Neuronal stem cell (in vitro differentiated cells): ENCODE measurements around the gene FXYD6.

Experiments
- DNase-seq: peaks from one replicate; pipeline ENCODE4 v3.0.0-alpha.2; 2013; ENCODE audit warnings: low spot score
- H2AFZ ChIP-seq: one replicate; pipeline ENCODE4 v1.6.1; 2013; ENCODE audit warnings: mild to moderate bottlenecking, low read length, inconsistent platforms
- H2AK5ac ChIP-seq: 2 replicates; pipeline ENCODE4 v1.6.1; 2013; ENCODE audit warnings: low read depth, mild to moderate bottlenecking, inconsistent platforms, low read length, moderate library complexity, mixed read lengths
- H2BK120ac ChIP-seq: 2 replicates; pipeline ENCODE4 v1.6.1; 2013; ENCODE audit warnings: low read depth, mild to moderate bottlenecking, inconsistent platforms, low read length, moderate library complexity, mixed read lengths
- H2BK12ac ChIP-seq: one replicate; pipeline ENCODE4 v1.6.1; 2013; ENCODE audit warnings: low read length, inconsistent platforms
- H2BK15ac ChIP-seq: 2 replicates; pipeline ENCODE4 v1.6.1; 2013; ENCODE audit warnings: mild to moderate bottlenecking, low read length, inconsistent platforms, mixed read lengths
- H2BK5ac ChIP-seq: one replicate; pipeline ENCODE4 v1.6.1; 2013; ENCODE audit warnings: inconsistent platforms, mild to moderate bottlenecking, low read length, moderate library complexity
- H3K14ac ChIP-seq: one replicate; pipeline ENCODE4 v1.6.1; 2013; ENCODE audit warnings: low read length, inconsistent platforms
- H3K18ac ChIP-seq: 2 replicates; pipeline ENCODE4 v1.6.1; 2013; ENCODE audit warnings: low read length, inconsistent platforms
- H3K23ac ChIP-seq: 2 replicates; pipeline ENCODE4 v1.6.1; 2013; ENCODE audit warnings: low read depth, mild to moderate bottlenecking, mixed read lengths, low read length, inconsistent platforms; ENCODE audit not compliant: poor library complexity
- H3K27ac ChIP-seq: replicated peaks from 3 replicates; pipeline ENCODE4 v1.5.1; 2013; ENCODE audit warnings: low read length, inconsistent platforms
- H3K27me3 ChIP-seq, 3 experiments: 2 replicates each; pipeline ENCODE4 v1.6.1; 2013; ENCODE audit warnings: low read length in 3 of 3, mild to moderate bottlenecking in 2 of 3, inconsistent platforms in 1 of 3, low read depth in 1 of 3, mixed read lengths in 1 of 3, moderate library complexity in 1 of 3; ENCODE audit not compliant: control insufficient read depth in 3 of 3, insufficient read depth in 3 of 3
- H3K36me3 ChIP-seq, 2 donors: replicated peaks in 1 of 2; 2 replicates each; pipeline ENCODE4 v1.6.1; 2013; ENCODE audit warnings: low read length in 2 of 2; ENCODE audit not compliant: control insufficient read depth in 2 of 2, insufficient read depth in 2 of 2
- H3K4ac ChIP-seq: 2 replicates; pipeline ENCODE4 v1.6.1; 2013; ENCODE audit warnings: inconsistent platforms, mild to moderate bottlenecking, low read length, moderate library complexity
- H3K4me1 ChIP-seq, 2 donors: 1 replicate in 1 of 2; 2 replicates in 1 of 2; pipeline ENCODE4 v1.6.1; 2013; ENCODE audit warnings: low read length in 2 of 2, low read depth in 1 of 2; ENCODE audit not compliant: control insufficient read depth in 2 of 2, insufficient read depth in 1 of 2
- H3K4me2 ChIP-seq: one replicate; pipeline ENCODE4 v1.6.1; 2013; ENCODE audit warnings: mild to moderate bottlenecking, low read length, inconsistent platforms; ENCODE audit not compliant: insufficient read depth, poor library complexity, severe bottlenecking
- H3K4me3 ChIP-seq, 2 donors: 2 replicates each; pipeline ENCODE4 v1.5.1; 2013; ENCODE audit warnings: low read length in 2 of 2, mild to moderate bottlenecking in 2 of 2, inconsistent platforms in 1 of 2, moderate library complexity in 1 of 2
- H3K79me1 ChIP-seq: one replicate; pipeline ENCODE4 v1.6.1; 2013; ENCODE audit warnings: low read depth, mild to moderate bottlenecking, inconsistent platforms, low read length, moderate library complexity
- H3K9ac ChIP-seq: one replicate; pipeline ENCODE4 v1.6.1; 2013; ENCODE audit warnings: mild to moderate bottlenecking, low read depth, low read length, inconsistent platforms; ENCODE audit not compliant: poor library complexity
- H3K9me3 ChIP-seq, 2 donors: replicated peaks in 1 of 2; 2 replicates each; pipeline versions ENCODE3 to v1.6.1; 2013; ENCODE audit warnings: low read length in 2 of 2, mild to moderate bottlenecking in 2 of 2, inconsistent platforms in 1 of 2, low read depth in 1 of 2, mixed read lengths in 1 of 2, moderate library complexity in 1 of 2; ENCODE audit not compliant: control insufficient read depth in 2 of 2, insufficient read depth in 1 of 2
- H4K8ac ChIP-seq: one replicate; pipeline ENCODE4 v1.6.1; 2013; ENCODE audit warnings: low read depth, mild to moderate bottlenecking, inconsistent platforms, low read length, moderate library complexity
- H4K91ac ChIP-seq: one replicate; pipeline ENCODE4 v1.6.1; 2013; ENCODE audit warnings: low read length, low read depth, mild to moderate bottlenecking, inconsistent platforms; ENCODE audit not compliant: poor library complexity
- WGBS, 2 donors: extraction: QIAGEN DNeasy Blood & Tissue Kit; methylation state at CpG; one replicate each; pipeline ENCODE4 v1.1.7; 2013; ENCODE audit warnings: missing lambda C conversion rate in 2 of 2, mixed read lengths in 1 of 2; ENCODE audit not compliant: insufficient read length in 2 of 2, insufficient replicate concordance in 1 of 2; ENCODE audit errors: extremely low coverage in 2 of 2; 5-methylcytosine and 5-hydroxymethylcytosine counted together

The FXYD6 gene

DNA sequence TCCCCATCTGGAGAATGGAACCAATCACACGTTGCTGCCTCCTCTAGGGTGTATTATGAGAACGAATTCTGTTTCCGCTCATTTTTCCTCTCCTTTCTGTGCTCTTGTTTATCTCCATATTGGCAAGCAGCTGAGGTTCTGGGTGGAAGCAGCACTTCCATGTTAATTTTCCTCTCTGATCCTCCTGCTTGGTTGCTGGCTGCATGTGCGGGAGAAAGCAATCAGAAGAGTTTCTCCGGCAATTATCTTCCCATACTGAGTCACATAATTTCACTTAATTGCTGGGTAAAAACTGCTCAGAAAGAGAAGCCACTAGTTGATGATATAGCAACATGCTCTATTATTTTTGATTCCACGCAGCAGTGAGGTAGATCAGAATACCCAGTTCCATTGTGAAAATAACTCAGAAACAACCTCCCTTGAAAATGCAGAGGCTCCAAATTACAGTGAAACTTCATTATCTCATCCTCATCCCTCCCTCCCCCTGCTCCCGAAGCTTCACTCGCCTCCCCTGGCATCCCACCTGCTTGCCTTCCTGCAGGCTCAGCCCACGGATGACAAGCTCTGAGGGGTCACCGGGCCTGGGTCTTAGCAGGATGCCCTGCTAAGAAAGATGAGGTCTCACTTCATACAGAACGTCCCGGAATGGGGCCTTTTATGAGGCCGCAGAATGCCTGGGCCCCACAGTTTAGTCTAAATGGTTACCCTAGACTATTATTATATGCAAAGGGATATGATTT, 20.4 kb downstream of the FXYD6 start:
- peaks cover under 1 to 3% of the 10 kb centered on the region in 2 donors for H3K4me1 ChIP-seq
- H4K91ac ChIP-seq, result no peak overlapping the region
- H3K27ac ChIP-seq, result no peak overlapping the region
- H2BK15ac ChIP-seq, result no peak overlapping the region
- H2AFZ ChIP-seq, result no peak overlapping the region
- no peak overlapping the region for H2BK5ac ChIP-seq
- H3K23ac ChIP-seq, result no peak overlapping the region
- no peak overlapping the region for H3K4me2 ChIP-seq
- H3K4ac ChIP-seq, result no peak overlapping the region
- peaks cover 12 to 21% of the 10 kb centered on the region in 2 donors for H3K9me3 ChIP-seq
- no peak for DNase-seq
- no peak overlapping the region for H4K8ac ChIP-seq
- H3K27me3 ChIP-seq, result no peaks in the 10 kb centered on the region
- H3K4me3 ChIP-seq, result no peak overlapping the region
- peaks cover 17% of the 10 kb centered on the region for H3K79me1 ChIP-seq
- peaks cover 0 to 13% of the 10 kb centered on the region in 2 donors for H3K36me3 ChIP-seq
- no CpG with 5 or more reads among the region's 13 CpGs for whole genome bisulfite sequencing, 2 donors
- H2AK5ac ChIP-seq, result no peak overlapping the region
- H2BK12ac ChIP-seq, result no peak overlapping the region
- no peak overlapping the region for H3K9ac ChIP-seq
- H3K14ac ChIP-seq, result no peak overlapping the region
- H2BK120ac ChIP-seq, result no peak overlapping the region
- H3K18ac ChIP-seq, result no peak overlapping the region

DNA sequence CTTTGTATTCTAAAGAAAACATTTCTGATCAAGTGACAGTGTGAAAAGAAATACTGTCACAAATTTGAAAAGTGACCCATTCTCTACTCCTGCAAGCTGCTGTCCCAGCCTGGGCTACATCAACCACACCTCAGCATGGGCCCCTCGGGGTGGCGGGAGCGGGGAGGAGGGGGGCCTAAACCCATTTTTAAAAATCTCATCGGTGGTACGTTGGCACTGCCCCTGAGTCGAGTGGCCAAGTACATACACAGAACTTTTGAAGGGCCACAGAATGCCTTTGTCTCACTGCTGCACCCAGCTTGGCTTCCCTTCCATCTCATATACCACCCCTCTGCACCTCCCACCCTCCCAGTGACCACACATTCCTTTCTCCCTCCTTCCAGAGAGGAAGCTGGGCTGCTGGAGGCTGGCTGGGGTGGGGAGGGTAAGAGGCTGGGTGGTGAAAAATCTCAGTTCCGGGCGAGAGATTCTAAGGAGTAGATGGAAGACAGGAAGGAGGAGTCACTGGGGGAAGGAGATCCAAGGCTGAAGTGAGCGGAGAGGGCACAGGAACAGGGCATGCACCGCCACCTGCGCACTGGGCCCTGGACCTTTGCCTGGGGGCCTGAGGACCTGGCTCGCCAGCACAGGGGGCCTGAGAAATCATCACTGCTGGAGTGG, 21.1 kb downstream of the FXYD6 start:
- no peak overlapping the region for H3K4ac ChIP-seq
- no peak overlapping the region for H2BK12ac ChIP-seq
- no peak overlapping the region for H2AFZ ChIP-seq
- no peak overlapping the region for H2AK5ac ChIP-seq
- no peak overlapping the region for H3K4me3 ChIP-seq
- no peak overlapping the region for H2BK120ac ChIP-seq
- H3K27me3 ChIP-seq, result no peaks in the 10 kb centered on the region
- no peak overlapping the region for H4K8ac ChIP-seq
- H3K27ac ChIP-seq, result no peak overlapping the region
- H3K4me1 ChIP-seq, result no peaks in the 10 kb centered on the region
- no peak overlapping the region for H2BK15ac ChIP-seq
- H2BK5ac ChIP-seq, result no peak overlapping the region
- no peak overlapping the region for H3K23ac ChIP-seq
- no peak for DNase-seq
- peaks cover 0 to 13% of the 10 kb centered on the region in 2 donors for H3K36me3 ChIP-seq
- no peak overlapping the region for H3K14ac ChIP-seq
- no peak overlapping the region for H3K9ac ChIP-seq
- H4K91ac ChIP-seq, result no peak overlapping the region
- no CpG with 5 or more reads among the region's 12 CpGs for WGBS, 2 donors
- H3K18ac ChIP-seq, result peak overlapping the region; percentile 29
- H3K9me3 ChIP-seq, result peaks cover 12 to 22% of the 10 kb centered on the region in 2 donors
- H3K79me1 ChIP-seq, result peaks cover 15% of the 10 kb centered on the region
- no peak overlapping the region for H3K4me2 ChIP-seq

DNA sequence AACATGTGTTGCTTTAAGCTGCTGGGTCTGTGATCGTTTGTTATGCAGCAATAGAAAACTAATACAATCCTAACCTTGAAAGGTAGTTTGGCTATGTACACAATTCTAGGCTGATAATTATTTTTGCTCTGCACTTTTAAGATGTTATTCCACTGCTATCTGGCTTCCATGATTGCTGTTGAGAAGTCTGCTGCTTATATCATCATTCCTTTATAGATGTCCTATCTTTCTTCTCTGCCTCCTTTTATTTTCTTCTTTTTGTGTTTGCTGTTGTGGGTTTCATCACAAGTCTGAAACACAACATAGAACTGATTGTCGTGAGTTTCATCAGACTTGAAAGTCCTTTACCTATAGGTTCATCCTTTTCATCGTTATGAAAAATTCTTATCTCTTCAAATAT, 24.1 kb downstream of the FXYD6 start:
- Histone ChIP-seq H3K27ac (no peak overlapping the region), H3K23ac (no peak overlapping the region), H3K27me3 (no peaks in the 10 kb centered on the region), H4K91ac (no peak overlapping the region), H3K36me3 (peaks cover 0 to 8% of the 10 kb centered on the region in 2 donors), H2BK5ac (no peak overlapping the region), H3K4me1 (peaks cover 0 to 1% of the 10 kb centered on the region in 2 donors), H3K79me1 (peaks cover 12% of the 10 kb centered on the region), H3K4me3 (no peak overlapping the region), H3K9ac (no peak overlapping the region), H3K14ac (no peak overlapping the region), H2BK12ac (no peak overlapping the region), H2AFZ (no peak overlapping the region), H2BK120ac (no peak overlapping the region), H4K8ac (no peak overlapping the region), H3K4me2 (no peak overlapping the region), H3K4ac (no peak overlapping the region), H3K9me3 (peaks cover 12 to 27% of the 10 kb centered on the region in 2 donors), H2AK5ac (no peak overlapping the region), H3K18ac (no peak overlapping the region), H2BK15ac (no peak overlapping the region)
- no peak for DNase-seq
- no CpG with 5 or more reads among the region's 3 CpGs for WGBS, 2 donors

DNA sequence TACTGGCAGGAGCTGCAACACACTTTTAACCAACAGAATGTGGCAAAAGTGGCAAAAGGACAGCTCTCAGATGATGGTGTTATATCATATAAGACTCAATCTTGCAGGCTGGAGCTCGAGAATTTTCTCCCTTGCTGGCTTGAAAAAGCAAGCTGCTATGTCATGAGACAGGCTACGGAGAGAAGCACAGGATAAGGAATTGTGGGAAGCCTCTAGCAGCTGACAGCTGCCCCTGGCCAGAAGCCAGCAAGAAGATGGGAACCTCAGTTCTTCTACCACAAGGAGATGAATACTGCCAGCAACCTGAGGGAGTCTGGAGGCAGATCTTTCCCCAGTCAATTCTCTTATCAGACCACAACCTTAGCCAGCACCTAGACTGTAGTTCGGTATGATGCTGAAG, 24.6 kb downstream of the FXYD6 start:
- H2BK12ac ChIP-seq, result no peak overlapping the region
- DNase-seq, result no peak
- peaks cover 0 to 8% of the 10 kb centered on the region in 2 donors for H3K36me3 ChIP-seq

More for the DNA sequence above, 24.6 kb downstream of the FXYD6 start:
- Histone ChIP-seq H4K91ac (no peak overlapping the region), H2BK15ac (no peak overlapping the region), H3K18ac (no peak overlapping the region), H3K14ac (no peak overlapping the region), H2AFZ (no peak overlapping the region), H3K27me3 (no peaks in the 10 kb centered on the region), H3K9me3 (peaks cover 11 to 27% of the 10 kb centered on the region in 2 donors), H3K4ac (no peak overlapping the region), H3K79me1 (peaks cover 10% of the 10 kb centered on the region), H3K27ac (no peak overlapping the region), H3K23ac (no peak overlapping the region), H4K8ac (no peak overlapping the region), H2AK5ac (no peak overlapping the region), H2BK5ac (no peak overlapping the region), H3K4me2 (no peak overlapping the region), H3K9ac (no peak overlapping the region), H2BK120ac (no peak overlapping the region), H3K4me3 (no peak overlapping the region), H3K4me1 (peaks cover 0 to 1% of the 10 kb centered on the region in 2 donors)
- WGBS, 2 donors, result no CpG with 5 or more reads among the region's 3 CpGs
